Measurements from ENCODE around the gene CD300A.

The CD300A gene

GRCh38 chr17:74430706-74431567 lies 35.5 kb upstream of the CD300A start:
- peak; percentile 91 for DNase-seq (ENCODE audit: low read depth)
- H3K4me3 ChIP-seq (ENCODE audit: low read depth, low read length): peak overlapping the region; percentile 36
- no peak for TF ChIP-seq CTCF (IDR thresholded peaks at IDR 0.05; ENCODE audit: low read depth, low read length)
- TF ChIP-seq POLR2A (IDR thresholded peaks at IDR 0.05; ENCODE audit: extremely low read depth, insufficient read length): peak; percentile 28

DNA sequence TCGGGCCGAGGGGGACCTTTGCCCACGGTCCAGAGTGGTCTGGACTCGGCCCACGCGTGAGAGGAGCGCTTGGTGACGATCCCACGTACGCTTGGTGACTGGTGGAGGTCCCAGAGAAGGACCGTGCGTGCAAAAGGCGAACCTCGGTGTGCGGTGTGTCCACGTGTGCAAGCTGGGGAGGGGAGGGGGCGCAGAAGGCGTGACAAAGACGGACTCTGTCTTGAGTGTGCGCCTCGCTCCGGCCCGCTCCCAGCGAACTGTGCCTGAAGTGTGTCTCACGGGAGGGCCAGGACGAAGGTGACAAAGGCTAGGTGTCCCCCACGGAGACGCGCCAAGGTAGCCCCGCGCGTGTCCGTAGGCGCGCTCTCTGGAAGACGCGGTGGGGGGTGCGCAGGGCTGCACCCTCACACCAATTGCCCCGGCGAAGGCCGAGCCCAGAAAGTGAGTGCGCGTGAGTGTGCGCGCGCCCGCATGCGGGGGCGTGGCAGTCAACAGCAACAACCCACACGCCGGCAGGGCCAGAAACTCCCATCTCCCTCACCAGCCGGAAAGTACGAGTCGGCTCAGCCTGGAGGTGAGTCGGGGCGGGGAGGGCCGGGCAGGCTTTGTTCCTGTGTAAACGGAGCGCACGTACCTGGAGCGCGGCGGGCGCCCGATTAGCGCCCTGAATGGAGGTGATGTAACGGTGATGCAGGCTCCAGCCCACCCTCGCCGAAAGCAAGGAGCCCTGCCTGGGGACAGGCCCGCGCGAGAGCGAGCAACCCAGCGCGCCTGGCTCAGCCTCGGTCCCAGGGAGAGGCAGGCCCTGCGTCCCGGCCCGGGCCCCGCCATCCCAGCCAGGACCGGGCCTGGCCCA lies 34.6 kb upstream of the CD300A start, which contains the start of gene GPRC5C:
TSS of gene GPRC5C (plus strand) at position 521 of the 856 bp plus-strand sequence. CDS start 7,689 bp downstream, outside the sequence.
- peak; percentile 80 for DNase-seq (ENCODE audit: low read depth)
- peak; percentile 25; the same call in 1 of the 2 replicates for TF ChIP-seq MYC (IDR thresholded peaks at IDR 0.05; ENCODE audit: low read depth, low read length)
- TF ChIP-seq CTCF (IDR thresholded peaks at IDR 0.05; ENCODE audit: low read depth, low read length): no peak
- TF ChIP-seq POLR2A (IDR thresholded peaks at IDR 0.05; ENCODE audit: extremely low read depth, insufficient read length): no peak
- TF ChIP-seq, protein P1, sequence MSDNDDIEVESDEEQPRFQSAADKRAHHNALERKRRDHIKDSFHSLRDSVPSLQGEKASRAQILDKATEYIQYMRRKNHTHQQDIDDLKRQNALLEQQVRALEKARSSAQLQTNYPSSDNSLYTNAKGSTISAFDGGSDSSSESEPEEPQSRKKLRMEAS (IDR thresholded peaks at IDR 0.05; ENCODE audit: low read depth, low read length): peak; percentile 50
- H3K4me3 ChIP-seq (ENCODE audit: low read depth, low read length): peak within 1 kb of the TSS; percentile 36

DNA sequence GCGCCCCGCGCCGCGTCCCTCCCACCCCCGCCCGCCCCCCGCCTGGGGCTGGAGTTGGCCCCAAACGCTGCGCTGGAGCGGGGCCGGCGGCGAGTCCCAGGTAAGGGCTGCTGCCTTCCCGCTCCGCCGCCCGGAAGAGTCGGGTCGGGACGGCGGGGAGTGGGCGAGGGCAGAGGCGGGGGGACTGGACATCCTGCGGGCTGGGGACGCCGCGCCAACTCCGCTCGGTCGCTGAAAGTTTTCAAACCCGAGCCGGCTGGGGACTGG lies 34.1 kb upstream of the CD300A start:
- TF ChIP-seq POLR2A (IDR thresholded peaks at IDR 0.05; ENCODE audit: extremely low read depth, insufficient read length) (no peak), MYC (IDR thresholded peaks at IDR 0.05; ENCODE audit: low read depth, low read length) (no peak), CTCF (IDR thresholded peaks at IDR 0.05; ENCODE audit: low read depth, low read length) (no peak)
- TF ChIP-seq, protein P1 (IDR thresholded peaks at IDR 0.05; ENCODE audit: low read depth, low read length): no peak
- DNase-seq (ENCODE audit: low read depth): no peak
- no peak overlapping the region for H3K4me3 ChIP-seq (ENCODE audit: low read depth, low read length)

GRCh38 chr17:74432766-74433391 lies 33.6 kb upstream of the CD300A start:
- no peak for DNase-seq (ENCODE audit: low read depth)
- H3K4me3 ChIP-seq (ENCODE audit: low read depth, low read length): no peak overlapping the region
- TF ChIP-seq POLR2A (IDR thresholded peaks at IDR 0.05; ENCODE audit: extremely low read depth, insufficient read length) (no peak), MYC (IDR thresholded peaks at IDR 0.05; ENCODE audit: low read depth, low read length) (no peak), CTCF (IDR thresholded peaks at IDR 0.05; ENCODE audit: low read depth, low read length) (no peak)
- TF ChIP-seq, protein P1 (IDR thresholded peaks at IDR 0.05; ENCODE audit: low read depth, low read length): no peak

DNA sequence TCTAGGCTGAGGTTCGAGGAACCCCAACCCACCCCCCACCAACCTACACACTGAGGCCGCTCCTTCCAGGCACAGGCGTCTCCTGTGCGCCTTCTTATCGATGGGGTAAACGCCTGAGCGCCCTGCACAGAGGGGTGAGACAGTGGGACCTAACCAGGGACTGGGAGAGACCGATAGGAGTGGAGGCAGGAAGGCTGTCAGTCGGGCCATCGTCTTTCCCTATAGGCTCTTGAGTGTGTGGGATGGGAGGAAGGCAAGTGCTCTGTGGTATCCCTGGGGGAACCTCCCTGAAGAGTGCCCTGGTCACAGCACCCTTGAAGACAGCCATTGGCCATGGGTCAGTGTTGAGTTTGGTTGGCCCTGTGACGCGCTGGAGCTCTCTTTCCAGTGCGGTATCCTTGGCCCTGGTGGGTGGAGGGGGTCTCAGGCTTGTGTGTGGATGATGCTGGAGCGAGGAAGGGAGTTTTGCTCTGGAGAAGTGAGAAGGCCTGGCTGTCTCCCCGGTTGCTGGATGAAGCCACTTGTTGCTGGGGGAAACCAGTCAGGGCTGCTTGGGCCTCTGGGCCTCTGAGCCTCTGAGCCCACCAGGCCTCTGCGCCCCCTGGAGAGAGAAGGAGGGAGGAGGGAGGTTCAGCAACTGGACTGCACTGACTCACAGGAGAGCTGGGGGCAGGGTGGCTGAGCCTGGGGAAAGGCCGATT lies 32.9 kb upstream of the CD300A start:
- no peak for TF ChIP-seq CTCF (IDR thresholded peaks at IDR 0.05; ENCODE audit: low read depth, low read length)
- no peak for TF ChIP-seq POLR2A (IDR thresholded peaks at IDR 0.05; ENCODE audit: extremely low read depth, insufficient read length)
- no peak for TF ChIP-seq MYC (IDR thresholded peaks at IDR 0.05; ENCODE audit: low read depth, low read length)
- TF ChIP-seq, protein P1 (IDR thresholded peaks at IDR 0.05; ENCODE audit: low read depth, low read length): no peak
- H3K4me3 ChIP-seq (ENCODE audit: low read depth, low read length): no peak overlapping the region
- no peak for DNase-seq (ENCODE audit: low read depth)

Measured in NB4 (cell line).